Measurements from ENCODE around the gene TENM4. TPM values are rescaled to one million over a fixed set of nuclear protein-coding genes. Genes with fewer than 3 reads are reported as not detected.

Gene TENM4
- polyA plus RNA-seq, 1 of the 3 experiments (the other 2 are of a cell fraction), result 16.7 TPM

GRCh38 chr11:78818201-78818600 is 622.6 kb downstream of the TENM4 start:
- ChIA-PET POLR2A (no interaction called here), CTCF (interaction anchor here (2.0 to 3.2 kb wide), 2 partner anchors 20 to 282 kb away, joined by 5 to 13 read pairs; no protein-coding TSS in a partner anchor)
- no peaks in the 10 kb centered on the region for H3K9me2 ChIP-seq
- H3K4me2 ChIP-seq, result no peak overlapping the region
- H3K4me1 ChIP-seq (ENCODE audit: control insufficient read depth in 1 of 2, insufficient read depth in 2 of 2, low read depth in 1 of 2, low read length in 1 of 2), result peaks cover 0 to 16% of the 10 kb centered on the region in 2 experiments; a peak in 2 of 4 replicates
- H3F3A ChIP-seq (replicated peaks; ENCODE audit: insufficient read depth), result no peaks in the 10 kb centered on the region
- peaks cover 0 to 6% of the 10 kb centered on the region in 2 experiments for H3K36me3 ChIP-seq (replicated peaks in 1 of 2; ENCODE audit: control insufficient read depth in 1 of 2, insufficient read depth in 2 of 2, low read length in 1 of 2)
- H3K27me3 ChIP-seq (ENCODE audit: insufficient read depth), result no peaks in the 10 kb centered on the region
- H3K27ac ChIP-seq (ENCODE audit: low read depth in 2 of 2, low read length in 1 of 2), result no peak overlapping the region
- no peaks in the 10 kb centered on the region for H3K9me3 ChIP-seq
- H2AFZ ChIP-seq (ENCODE audit: low read depth), result no peak overlapping the region
- DNase-seq, result no peak
- H3K9ac ChIP-seq, result no peak overlapping the region
- H3K4me3 ChIP-seq (ENCODE audit: low read depth in 2 of 2, low read length in 1 of 2), result no peak overlapping the region
- TF ChIP-seq RAD21 (IDR thresholded peaks at IDR 0.05; ENCODE audit: low read length) (no peak), PBX3 (IDR thresholded peaks at IDR 0.05) (no peak)
- no peaks in the 10 kb centered on the region for H4K20me1 ChIP-seq (ENCODE audit: insufficient read depth)
- 84% methylated on average over 4 of the region's 4 CpGs for WGBS (ENCODE audit: low lambda C conversion rate)
- H3K79me2 ChIP-seq (ENCODE audit: insufficient read depth), result no peaks in the 10 kb centered on the region

- CTCF ChIA-PET, result interaction anchor here (2.5 kb wide), 1 partner anchor 17 kb away, joined by 6 read pairs; no protein-coding TSS in a partner anchor
- WGBS (ENCODE audit: low lambda C conversion rate), result 93% methylated on average over 6 of the region's 6 CpGs
- POLR2A ChIA-PET, result no interaction called here
- no peaks in the 10 kb centered on the region for H3K27me3 ChIP-seq (ENCODE audit: insufficient read depth)
- TF ChIP-seq ELF1 (IDR thresholded peaks at IDR 0.05), result no peak
- no peak for TF ChIP-seq FOXJ3 (CRISPR knock-in tag; IDR thresholded peaks at IDR 0.05)
- no peak for TF ChIP-seq RAD21 (IDR thresholded peaks at IDR 0.05; ENCODE audit: low read length)
- no peak for TF ChIP-seq FOSL2 (IDR thresholded peaks at IDR 0.05; ENCODE audit: borderline replicate concordance, low read depth)
- TF ChIP-seq JUND (IDR thresholded peaks at IDR 0.05), result no peak
- no peak for TF ChIP-seq PBX3 (IDR thresholded peaks at IDR 0.05)
- TF ChIP-seq SIN3A (IDR thresholded peaks at IDR 0.05; ENCODE audit: borderline replicate concordance, low read depth, low read length), result no peak
- TF ChIP-seq GATA2 (CRISPR knock-in tag; IDR thresholded peaks at IDR 0.05), result no peak
- TF ChIP-seq GABPA (IDR thresholded peaks at IDR 0.05; ENCODE audit: low read depth), result no peak
- TF ChIP-seq IRF3 (IDR thresholded peaks at IDR 0.05; ENCODE audit: low read depth, low read length), result no peak
- no peak for TF ChIP-seq TEAD4 (IDR thresholded peaks at IDR 0.05; ENCODE audit: borderline replicate concordance, insufficient read depth)
- no peak for TF ChIP-seq MAX (IDR thresholded peaks at IDR 0.05; ENCODE audit: low read depth)
- TF ChIP-seq RXRA (IDR thresholded peaks at IDR 0.05; ENCODE audit: borderline replicate concordance, low read depth), result no peak
- TF ChIP-seq TAF1 (IDR thresholded peaks at IDR 0.05; ENCODE audit: borderline replicate concordance, low read depth, low read length), result no peak
- no peak for TF ChIP-seq USF1 (IDR thresholded peaks at IDR 0.05; ENCODE audit: borderline replicate concordance, low read depth)
- peaks cover 0 to 25% of the 10 kb centered on the region in 2 experiments; a peak in 2 of 4 replicates for H3K4me1 ChIP-seq (ENCODE audit: control insufficient read depth in 1 of 2, insufficient read depth in 2 of 2, low read depth in 1 of 2, low read length in 1 of 2)
- H3F3A ChIP-seq (replicated peaks; ENCODE audit: insufficient read depth), result no peaks in the 10 kb centered on the region
- no peaks in the 10 kb centered on the region for H4K20me1 ChIP-seq (ENCODE audit: insufficient read depth)
- H3K79me2 ChIP-seq (ENCODE audit: insufficient read depth), result no peaks in the 10 kb centered on the region
- DNase-seq, result no peak
- H3K9me3 ChIP-seq, result no peaks in the 10 kb centered on the region
- H3K4me3 ChIP-seq (ENCODE audit: low read depth in 2 of 2, low read length in 1 of 2), result no peak overlapping the region
- peaks cover 3 to 9% of the 10 kb centered on the region in 2 experiments for H3K36me3 ChIP-seq (replicated peaks in 1 of 2; ENCODE audit: control insufficient read depth in 1 of 2, insufficient read depth in 2 of 2, low read length in 1 of 2)
- H3K9me2 ChIP-seq, result no peaks in the 10 kb centered on the region
- no peak overlapping the region for H2AFZ ChIP-seq (ENCODE audit: low read depth)
- H3K4me2 ChIP-seq, result no peak overlapping the region
- H3K9ac ChIP-seq, result no peak overlapping the region
- no peak overlapping the region for H3K27ac ChIP-seq (ENCODE audit: low read depth in 2 of 2, low read length in 1 of 2)
Observed at GRCh38 chr11:78815831-78816230, 625.0 kb downstream of the TENM4 start.

All from SK-N-SH (cell line).